IMR-90 (cell line): ENCODE measurements around the gene ROPN1B. TPM values are rescaled to one million over a fixed set of nuclear protein-coding genes. Genes with fewer than 3 reads are reported as not detected.

Experiments
- ATAC-seq: fragments of 200-7000 bp; cut with Tn5 transposase; 2 replicates; pipeline ENCODE4 v1.9.1; 2020; ENCODE audit warnings: low read depth, mild to moderate bottlenecking, moderate library complexity
- BruUV-seq: library from RNA; stranded (reverse); fragments of 400-500 nt; replicated peaks from 2 replicates; lab custom pipeline; 2021; lab: Mats Ljungman, UMichigan
- CTCF ChIA-PET: fragments of 300-600 bp; formaldehyde crosslinking; extraction: SDS; loops from one replicate; lab custom pipeline; 2021; ENCODE audit warnings: antibody characterized with exemption; lab: Yijun Ruan, JAX
- POLR2A ChIA-PET: fragments of 300-600 bp; sonication (Branson Sonifier 250); formaldehyde crosslinking; loops from one replicate; lab custom pipeline; 2022; ENCODE audit warnings: antibody characterized with exemption; ENCODE audit not compliant: unreplicated experiment; lab: Charles Lee
- DNase-seq: peaks from one replicate; pipeline ENCODE4 v3.0.0; 2013
- H2AFZ ChIP-seq: replicated peaks from 2 replicates; pipeline ENCODE3; 2013; ENCODE audit warnings: low read length, mild to moderate bottlenecking; ENCODE audit not compliant: poor library complexity
- H2AK5ac ChIP-seq: 2 replicates; pipeline ENCODE4 v1.6.1; 2013; ENCODE audit warnings: low read depth, low read length, inconsistent platforms
- H2AK9ac ChIP-seq: replicated peaks from 2 replicates; pipeline ENCODE3; 2013; ENCODE audit warnings: mild to moderate bottlenecking, low read depth, low read length, moderate library complexity; ENCODE audit not compliant: poor library complexity
- H2BK120ac ChIP-seq: 2 replicates; pipeline ENCODE4 v1.6.1; 2013; ENCODE audit warnings: low read depth, low read length, inconsistent platforms
- H2BK15ac ChIP-seq: 3 replicates; pipeline ENCODE4 v1.6.1; 2013; ENCODE audit warnings: low read depth, low read length, inconsistent platforms
- H2BK20ac ChIP-seq: 2 replicates; pipeline ENCODE4 v1.6.1; 2013; ENCODE audit warnings: low read depth, mild to moderate bottlenecking, inconsistent platforms, low read length, moderate library complexity
- H2BK5ac ChIP-seq: 2 replicates; pipeline ENCODE4 v1.6.1; 2013; ENCODE audit warnings: mild to moderate bottlenecking, low read depth, low read length, inconsistent platforms; ENCODE audit not compliant: poor library complexity, severe bottlenecking
- H3K14ac ChIP-seq: replicated peaks from 2 replicates; pipeline ENCODE4 v1.6.1; 2013; ENCODE audit warnings: low read depth, low read length, inconsistent platforms
- H3K18ac ChIP-seq: 2 replicates; pipeline ENCODE4 v1.6.1; 2013; ENCODE audit warnings: low read depth, low read length, control low read depth
- H3K23ac ChIP-seq: 2 replicates; pipeline ENCODE4 v1.6.1; 2013; ENCODE audit warnings: low read depth, low read length, inconsistent platforms
- H3K27ac ChIP-seq: 2 replicates; pipeline ENCODE4 v1.5.1; 2013; ENCODE audit warnings: mild to moderate bottlenecking, control low read depth, low read length; ENCODE audit not compliant: insufficient read depth
- H3K27me3 ChIP-seq: 2 replicates; pipeline ENCODE4 v1.6.1; 2013; ENCODE audit warnings: low read length; ENCODE audit not compliant: control insufficient read depth, insufficient read depth
- H3K36me3 ChIP-seq: 2 replicates; pipeline ENCODE4 v1.6.1; 2013; ENCODE audit warnings: low read length, mixed read lengths; ENCODE audit not compliant: control insufficient read depth, insufficient read depth
- H3K4ac ChIP-seq: 2 replicates; pipeline ENCODE4 v1.6.1; 2013; ENCODE audit warnings: low read depth, low read length, inconsistent platforms
- H3K4me1 ChIP-seq: 2 replicates; pipeline ENCODE4 v1.6.1; 2013; ENCODE audit warnings: low read length, mixed read lengths; ENCODE audit not compliant: control insufficient read depth, insufficient read depth
- H3K4me2 ChIP-seq: 2 replicates; pipeline ENCODE4 v1.6.1; 2013; ENCODE audit warnings: low read depth, mild to moderate bottlenecking, control low read depth, low read length, moderate library complexity
- H3K4me3 ChIP-seq: 2 replicates; pipeline ENCODE4 v1.5.1; 2013; ENCODE audit warnings: low read depth, mild to moderate bottlenecking, control low read depth, low read length, moderate library complexity; ENCODE audit not compliant: insufficient read depth
- H3K56ac ChIP-seq: 2 replicates; pipeline ENCODE4 v1.6.1; 2013; ENCODE audit warnings: low read length, inconsistent platforms; ENCODE audit not compliant: insufficient read depth; ENCODE audit errors: extremely low read depth
- H3K79me1 ChIP-seq, 2 experiments: 2 replicates each; pipeline ENCODE4 v1.6.1; 2013; ENCODE audit warnings: low read length in 2 of 2, inconsistent platforms in 1 of 2, low read depth in 1 of 2
- H3K9ac ChIP-seq: 2 replicates; pipeline ENCODE4 v1.6.1; 2013; ENCODE audit warnings: low read depth, low read length, control low read depth
- H3K9me1 ChIP-seq: 2 replicates; pipeline ENCODE4 v1.6.1; 2013; ENCODE audit warnings: low read length, inconsistent platforms; ENCODE audit not compliant: insufficient read depth
- H3K9me3 ChIP-seq: 2 replicates; pipeline ENCODE4 v1.6.1; 2013; ENCODE audit warnings: low read length; ENCODE audit not compliant: control insufficient read depth, insufficient read depth
- H4K20me1 ChIP-seq: 2 replicates; pipeline ENCODE4 v1.6.1; 2013; ENCODE audit warnings: low read length, inconsistent platforms; ENCODE audit not compliant: insufficient read depth
- H4K5ac ChIP-seq: 2 replicates; pipeline ENCODE4 v1.6.1; 2013; ENCODE audit warnings: mild to moderate bottlenecking, low read depth, low read length, control low read depth
- H4K8ac ChIP-seq, 2 experiments: 2 replicates each; pipeline ENCODE4 v1.6.1; 2013; ENCODE audit warnings: low read depth in 2 of 2, low read length in 2 of 2, control low read depth in 1 of 2, inconsistent platforms in 1 of 2
- H4K91ac ChIP-seq: 2 replicates; pipeline ENCODE4 v1.6.1; 2013; ENCODE audit warnings: low read depth, low read length, inconsistent platforms; ENCODE audit not compliant: insufficient read depth
- BHLHE40 ChIP-seq: fragments of 150-350 bp; IDR thresholded peaks from 2 replicates; pipeline ENCODE4 v1.6.1; 2016; ENCODE audit warnings: mild to moderate bottlenecking, low read depth, low read length
- CEBPB ChIP-seq: IDR thresholded peaks from 2 replicates; pipeline ENCODE4 v1.6.1; 2012; ENCODE audit warnings: low read depth, low read length, improper control_type of control experiment
- FOS ChIP-seq: fragments of 150-350 bp; IDR thresholded peaks from 2 replicates; pipeline ENCODE4 v1.6.1; 2016; ENCODE audit warnings: low read depth, low read length
- MAFK ChIP-seq: IDR thresholded peaks from 2 replicates; pipeline ENCODE4 v1.6.1; 2012; ENCODE audit warnings: low read depth, low read length, improper control_type of control experiment
- MAZ ChIP-seq: IDR thresholded peaks from 2 replicates; pipeline ENCODE4 v1.6.1; 2012; ENCODE audit warnings: low read depth, mild to moderate bottlenecking, low read length, improper control_type of control experiment, moderate library complexity, borderline replicate concordance
- MXI1 ChIP-seq: IDR thresholded peaks from 2 replicates; pipeline ENCODE4 v1.6.1; 2012; ENCODE audit warnings: low read depth, mild to moderate bottlenecking, low read length, moderate library complexity, borderline replicate concordance
- POLR2A ChIP-seq: IDR thresholded peaks from 2 replicates; pipeline ENCODE4 v1.6.1; 2012; ENCODE audit warnings: mild to moderate bottlenecking, low read depth, low read length
- RAD21 ChIP-seq: IDR thresholded peaks from 2 replicates; pipeline ENCODE4 v1.6.1; 2012; ENCODE audit warnings: low read length, improper control_type of control experiment
- RCOR1 ChIP-seq: IDR thresholded peaks from 2 replicates; pipeline ENCODE4 v1.6.1; 2012; ENCODE audit warnings: mild to moderate bottlenecking, low read length, improper control_type of control experiment; ENCODE audit not compliant: insufficient replicate concordance
- RFX5 ChIP-seq: IDR thresholded peaks from 2 replicates; pipeline ENCODE4 v1.8.0; 2012; ENCODE audit warnings: low read depth, mild to moderate bottlenecking, low read length, moderate library complexity
- SMC3 ChIP-seq: fragments of 150-350 bp; IDR thresholded peaks from 2 replicates; pipeline ENCODE4 v1.6.1; 2016; ENCODE audit warnings: low read depth, mild to moderate bottlenecking, antibody characterized with exemption, low read length, moderate library complexity
- WGBS, 2 experiments: methylation state at CpG; one replicate each; pipeline versions ENCODE4 v1.1.5 to v1.1.7; 2013; ENCODE audit warnings: missing lambda C conversion rate in 2 of 2; ENCODE audit not compliant: insufficient read length in 1 of 2; ENCODE audit errors: extremely low coverage in 2 of 2; 5-methylcytosine and 5-hydroxymethylcytosine counted together
- dilution Hi-C: fragments of 300-500 bp; cut with HindIII; formaldehyde crosslinking; loops from one replicate; pipeline ENCODE4 v1.14.3; 2018; ENCODE audit warnings: low sequenced_read_pairs; ENCODE audit not compliant: unreplicated experiment
- in situ Hi-C: fragments of 300-500 bp; cut with MboI; formaldehyde crosslinking; loops from 3 replicates; pipeline ENCODE4 v1.14.3; 2019; ENCODE audit warnings: low sequenced_read_pairs, inconsistent platforms, mixed read lengths
- intact Hi-C: fragments of 100-400 bp; cut with micrococcal nuclease; formaldehyde crosslinking; loops from 2 replicates; pipeline ENCODE4 v1.10.0; 2022
- polyA plus RNA-seq, 3 experiments: library from polyadenylated mRNA; depleted of rRNA; stranded (reverse); fragments of >200 nt; gene quantifications; 2 replicates each; pipeline ENCODE4 v1.2.3, GENCODE V29; 2012; ENCODE audit warnings: low replicate concordance in 1 of 3
- total RNA-seq: library from RNA; depleted of rRNA; stranded (reverse); fragments of >200 nt; gene quantifications from 2 replicates; pipeline ENCODE4 v1.2.3, GENCODE V29; 2012
- TF ChIP-seq, protein P1 (sequence below): fragments of 150-350 bp; IDR thresholded peaks from 2 replicates; pipeline ENCODE4 v1.6.1; 2016; ENCODE audit warnings: low read depth, mild to moderate bottlenecking, low read length, moderate library complexity, borderline replicate concordance

The ROPN1B gene
- total and polyA plus RNA-seq, 2 of the 4 experiments (the other 2 are of a cell fraction), result not detected

DNA sequence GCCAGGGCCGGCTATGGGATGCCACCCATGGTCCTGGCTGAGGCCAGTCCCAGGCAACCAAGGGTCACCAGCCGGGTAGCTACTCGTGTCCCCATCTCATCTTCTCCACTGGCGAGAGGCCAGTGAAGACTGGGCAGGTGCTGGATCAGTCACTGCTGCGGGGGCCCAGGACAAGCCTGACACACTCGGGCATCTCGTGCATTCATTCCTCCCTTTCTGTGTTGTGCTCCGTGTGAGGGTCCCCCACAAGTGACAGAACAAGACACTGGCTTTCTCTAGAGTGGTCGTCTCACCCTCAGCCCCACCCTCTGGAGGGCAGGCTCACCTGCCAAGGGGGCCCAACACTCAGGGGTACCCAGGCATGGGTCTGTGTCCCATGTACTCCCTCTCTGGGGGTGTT is 48.4 kb downstream of the ROPN1B start:
- H3K27ac ChIP-seq, result no peak overlapping the region
- no peak overlapping the region for H2BK5ac ChIP-seq
- BruUV-seq, result no TSS peak
- H3K4ac ChIP-seq, result no peak overlapping the region
- H2AK5ac ChIP-seq, result no peak overlapping the region
- no peak overlapping the region for H2BK120ac ChIP-seq
- H4K91ac ChIP-seq, result no peak overlapping the region
- H4K5ac ChIP-seq, result no peak overlapping the region
- H3K18ac ChIP-seq, result no peak overlapping the region
- dilution Hi-C loops (no loop called here), intact Hi-C loops (no loop called here), in situ Hi-C loops (no loop called here)
- no peak overlapping the region for H3K23ac ChIP-seq
- H3K9ac ChIP-seq, result no peak overlapping the region
- TF ChIP-seq RFX5 (no peak), POLR2A (no peak), BHLHE40 (no peak), SMC3 (no peak), CEBPB (no peak), MAFK (no peak), MXI1 (no peak), RCOR1 (no peak), MAZ (no peak), RAD21 (no peak), FOS (no peak)
- TF ChIP-seq, protein P1, sequence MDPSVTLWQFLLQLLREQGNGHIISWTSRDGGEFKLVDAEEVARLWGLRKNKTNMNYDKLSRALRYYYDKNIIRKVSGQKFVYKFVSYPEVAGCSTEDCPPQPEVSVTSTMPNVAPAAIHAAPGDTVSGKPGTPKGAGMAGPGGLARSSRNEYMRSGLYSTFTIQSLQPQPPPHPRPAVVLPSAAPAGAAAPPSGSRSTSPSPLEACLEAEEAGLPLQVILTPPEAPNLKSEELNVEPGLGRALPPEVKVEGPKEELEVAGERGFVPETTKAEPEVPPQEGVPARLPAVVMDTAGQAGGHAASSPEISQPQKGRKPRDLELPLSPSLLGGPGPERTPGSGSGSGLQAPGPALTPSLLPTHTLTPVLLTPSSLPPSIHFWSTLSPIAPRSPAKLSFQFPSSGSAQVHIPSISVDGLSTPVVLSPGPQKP, result no peak
- H2BK20ac ChIP-seq, result no peak overlapping the region
- H2AFZ ChIP-seq, result no peak overlapping the region
- H4K8ac ChIP-seq, result no peak overlapping the region
- DNase-seq (no peak), ATAC-seq (no peak)
- no peak overlapping the region for H3K14ac ChIP-seq
- peaks cover 3% of the 10 kb centered on the region; the same call in 1 of the 2 replicates for H3K9me1 ChIP-seq
- H2AK9ac ChIP-seq, result no peak overlapping the region
- peaks cover 6% of the 10 kb centered on the region; the same call in 1 of the 2 replicates for H3K4me1 ChIP-seq
- CTCF ChIA-PET, result no interaction called here
- H2BK15ac ChIP-seq, result no peak overlapping the region
- WGBS, 2 experiments, result 91% methylated on average over 7 of the region's 9 CpGs; no CpG with 5 or more reads in 1 of the 2 experiments
- no peaks in the 10 kb centered on the region for H3K79me1 ChIP-seq
- no peak overlapping the region for H3K4me3 ChIP-seq
- POLR2A ChIA-PET, result no interaction called here
- H3K36me3 ChIP-seq, result peaks cover 3% of the 10 kb centered on the region
- no peak overlapping the region for H3K56ac ChIP-seq
- no peaks in the 10 kb centered on the region for H3K9me3 ChIP-seq
- no peaks in the 10 kb centered on the region for H3K27me3 ChIP-seq
- H3K4me2 ChIP-seq, result no peak overlapping the region
- H4K20me1 ChIP-seq, result no peaks in the 10 kb centered on the region
